GM18868 (cell line): Measurements from ENCODE around the gene ORAI1.
"Not testable (repeated sequence)": the region's sequence is repeated elsewhere in the genome, so short reads cannot be mapped to it uniquely, and the experiment has no call there.

ENCODE experiments used
- ATAC-seq: cut with Tn5 transposase; IDR thresholded peaks from one replicate; pipeline ENCODE4 v1.9.1; 2021; ENCODE audit warnings: mild to moderate bottlenecking, moderate library complexity; ENCODE audit not compliant: unreplicated experiment

ORAI1 gene

GRCh38 chr12:121626087-121626852, at the start of gene ORAI1:
Gene ORAI1, plus strand, starts transcription at chr12:121626530.
- ATAC-seq: peak; percentile 78

- ATAC-seq: no peak
Observed at GRCh38 chr12:121576851-121577391, 49.4 kb upstream of the ORAI1 start.

- ATAC-seq: no peak
Observed at GRCh38 chr12:121577443-121578180, 48.7 kb upstream of the ORAI1 start.

- ATAC-seq: no peak
Observed at GRCh38 chr12:121578230-121579189, 47.8 kb upstream of the ORAI1 start.

- ATAC-seq: no peak
Observed at GRCh38 chr12:121579190-121579791, 47.0 kb upstream of the ORAI1 start.

- ATAC-seq: no peak
Observed at GRCh38 chr12:121579981-121580868, 46.1 kb upstream of the ORAI1 start.

GRCh38 chr12:121580959-121581685, 45.2 kb upstream of the ORAI1 start, which contains the start of gene KDM2B:
Gene KDM2B, minus strand, starts transcription at chr12:121581023. Its CDS starts 112 bp downstream, at chr12:121580911.
- no peak for ATAC-seq

- ATAC-seq: no peak
Observed at GRCh38 chr12:121581686-121582429, 44.5 kb upstream of the ORAI1 start.

GRCh38 chr12:121582583-121583333, 43.6 kb upstream of the ORAI1 start:
- no peak for ATAC-seq

GRCh38 chr12:121583334-121583661, 43.0 kb upstream of the ORAI1 start:
- ATAC-seq: not testable (repeated sequence)

GRCh38 chr12:121584885-121585284, 41.4 kb upstream of the ORAI1 start:
- not testable (repeated sequence) for ATAC-seq

- ATAC-seq: peak; percentile 53
Observed at GRCh38 chr12:121590476-121591143, 35.7 kb upstream of the ORAI1 start.

GRCh38 chr12:121592320-121592719, 34.0 kb upstream of the ORAI1 start:
- no peak for ATAC-seq

GRCh38 chr12:121595520-121595919, 30.8 kb upstream of the ORAI1 start:
- ATAC-seq: no peak

GRCh38 chr12:121596526-121596925, 29.8 kb upstream of the ORAI1 start:
- no peak for ATAC-seq

- ATAC-seq: no peak
Observed at GRCh38 chr12:121600702-121601336, 25.5 kb upstream of the ORAI1 start.
